D341Med (cell line): ENCODE results near the gene CARS1.
A peak's percentile ranks its signal among the peaks of the same experiment; 100 is the strongest.
"Not testable (repeated sequence)": the region's sequence is repeated elsewhere in the genome, so short reads cannot be mapped to it uniquely, and the experiment has no call there.

Source experiments
- DNase-seq: peaks from one replicate; pipeline ENCODE4 v3.0.0; 2012; ENCODE audit warnings: low spot score

CARS1 gene

GRCh38 chr11:3089236-3090061 lies 32.2 kb upstream of the CARS1 start:
- no peak for DNase-seq

DNA sequence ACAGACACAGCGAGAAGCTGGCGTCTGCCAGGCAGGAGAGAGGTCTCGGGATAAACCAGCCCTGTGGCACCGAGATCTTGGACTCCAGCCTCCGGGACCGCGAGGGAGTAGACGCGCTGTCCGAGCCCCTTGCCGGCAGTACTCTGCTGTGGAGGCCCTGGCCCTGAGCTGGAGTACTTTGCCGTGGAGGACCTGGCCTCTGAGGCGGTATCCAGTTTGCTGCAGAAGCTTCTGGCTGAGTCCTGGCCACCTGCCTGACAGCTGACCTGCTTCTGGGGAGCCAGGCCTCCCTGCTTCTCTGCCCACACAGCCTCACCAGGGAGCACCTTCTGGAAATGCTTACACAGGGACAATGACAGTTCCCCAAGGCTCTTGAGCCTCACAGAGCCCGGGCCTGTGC lies 31.6 kb upstream of the CARS1 start:
- no peak for DNase-seq

DNA sequence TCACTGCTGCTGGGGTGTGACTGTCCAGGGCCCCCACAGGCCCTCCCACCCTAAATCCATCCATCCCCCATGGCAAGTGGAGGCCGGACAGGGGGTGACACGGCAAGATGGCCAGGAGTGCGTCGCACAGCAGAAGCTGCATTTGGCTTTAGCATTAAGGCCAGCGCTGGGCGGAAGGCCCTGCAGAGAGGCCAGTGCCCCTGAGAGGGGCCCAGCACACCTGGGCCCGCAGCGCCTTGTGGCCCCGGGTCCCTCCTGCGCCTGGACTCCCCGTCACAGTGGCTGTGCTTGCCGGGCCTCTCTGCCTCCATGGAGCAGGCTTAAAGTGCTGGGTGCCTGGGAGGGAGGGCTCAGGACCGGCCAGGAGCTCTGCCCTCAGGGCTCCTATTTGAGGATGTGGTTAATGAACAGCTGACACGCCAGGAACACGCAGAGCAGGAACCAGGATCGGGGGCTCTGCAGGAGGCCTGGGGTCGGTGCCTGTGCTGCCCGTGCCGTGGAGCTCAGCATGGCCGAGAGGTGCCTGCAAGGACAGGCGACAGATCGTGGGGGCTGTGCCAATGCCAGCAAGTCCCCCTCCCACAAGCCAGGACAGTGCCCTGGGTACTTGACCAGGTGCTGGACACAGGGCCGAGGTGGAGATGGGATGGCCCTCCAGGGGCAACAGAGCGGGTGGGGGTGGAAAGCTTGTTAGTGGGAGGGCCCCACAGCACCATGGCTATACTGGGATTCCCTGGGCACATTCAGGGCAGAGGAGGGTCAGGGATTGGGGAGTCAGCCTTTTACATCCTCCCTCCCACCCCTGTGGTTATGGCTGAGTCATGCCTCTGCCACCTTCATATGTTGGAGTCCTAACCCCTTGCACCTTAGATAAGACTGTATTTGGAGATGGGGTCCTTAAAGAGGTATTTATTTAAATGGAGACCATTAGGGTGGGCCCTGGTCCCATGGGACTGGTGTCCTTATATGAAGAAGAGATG lies 30.9 kb upstream of the CARS1 start:
- no peak for DNase-seq

- no peak for DNase-seq
Measured at GRCh38 chr11:3087373-3087772, 30.1 kb upstream of the CARS1 start.

- no peak for DNase-seq
Measured at GRCh38 chr11:3086671-3087150, 29.5 kb upstream of the CARS1 start.

DNA sequence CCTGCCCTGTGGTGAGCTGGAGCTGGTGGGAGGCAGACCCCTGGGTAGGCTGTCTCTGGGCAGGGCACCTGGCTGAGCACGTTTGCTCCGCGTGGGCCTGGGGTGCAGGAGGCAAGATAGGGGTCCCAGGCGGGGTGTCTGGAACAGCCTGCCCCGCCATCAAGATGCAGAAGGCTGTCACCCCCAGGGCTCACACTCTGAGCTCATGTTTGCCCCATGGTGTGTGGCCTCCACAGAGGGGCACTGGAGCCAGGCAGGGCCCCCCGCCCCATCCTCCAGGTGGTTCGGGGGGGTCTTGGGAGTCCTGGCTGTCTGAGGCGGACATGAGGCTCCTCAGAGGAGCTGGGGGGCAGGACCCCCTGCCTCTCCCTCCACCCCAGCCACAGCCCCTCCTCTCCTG lies 28.9 kb upstream of the CARS1 start:
- no peak for DNase-seq

GRCh38 chr11:3085052-3085451 lies 27.8 kb upstream of the CARS1 start:
- DNase-seq = peak; percentile 14

- DNase-seq = no peak
Measured at GRCh38 chr11:3083321-3083720, 26.1 kb upstream of the CARS1 start.

DNA sequence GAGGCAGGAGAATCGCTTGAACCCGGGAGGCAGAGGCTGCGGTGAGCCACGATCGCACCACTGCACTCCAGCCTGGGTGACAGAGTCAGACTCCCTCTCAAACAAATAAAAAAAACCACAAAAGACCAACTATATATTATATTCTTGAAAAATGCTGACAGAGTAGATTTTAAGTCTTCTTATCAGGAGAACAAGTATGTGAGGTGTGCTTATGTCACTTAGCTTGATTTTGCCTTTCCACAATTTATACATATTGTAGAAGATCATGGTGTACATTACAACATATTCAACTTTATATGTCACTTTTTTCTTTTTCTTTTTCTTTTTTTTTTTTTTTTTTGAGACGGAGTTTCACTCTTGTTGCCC lies 24.1 kb upstream of the CARS1 start:
- DNase-seq = no peak

- no peak for DNase-seq
Measured at GRCh38 chr11:3080733-3081385, 23.6 kb upstream of the CARS1 start.

- DNase-seq = no peak
Measured at GRCh38 chr11:3080104-3080503, 22.9 kb upstream of the CARS1 start.

DNA sequence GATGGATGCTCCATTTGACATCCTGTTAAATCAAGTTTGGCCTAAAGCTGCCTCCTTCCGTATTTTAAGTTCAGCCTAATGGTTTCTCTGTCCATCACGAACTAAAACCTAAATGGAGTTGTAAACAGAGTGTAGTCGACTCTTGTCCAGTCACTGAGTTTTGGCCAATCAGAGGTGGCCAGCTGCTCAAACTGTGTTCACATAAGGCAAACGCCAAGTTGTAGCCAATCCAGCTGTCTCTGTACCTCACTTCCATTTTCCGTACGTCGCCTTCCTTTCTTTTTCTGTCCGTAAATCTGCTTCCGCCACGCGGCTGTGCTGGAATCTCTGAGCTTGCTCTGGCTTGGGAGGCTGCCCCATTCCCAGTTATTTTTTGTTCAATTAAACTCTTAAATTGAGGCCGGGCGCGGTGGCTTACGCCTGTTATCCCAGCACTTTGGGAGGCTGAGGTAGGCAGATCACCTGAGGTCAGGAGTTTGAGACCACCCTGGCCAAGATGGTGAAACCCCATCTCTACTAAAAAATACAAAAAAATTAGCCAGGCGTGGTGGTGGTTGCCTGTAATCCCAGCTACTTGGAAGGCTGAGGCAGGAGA lies 20.7 kb upstream of the CARS1 start:
- no peak for DNase-seq

DNA sequence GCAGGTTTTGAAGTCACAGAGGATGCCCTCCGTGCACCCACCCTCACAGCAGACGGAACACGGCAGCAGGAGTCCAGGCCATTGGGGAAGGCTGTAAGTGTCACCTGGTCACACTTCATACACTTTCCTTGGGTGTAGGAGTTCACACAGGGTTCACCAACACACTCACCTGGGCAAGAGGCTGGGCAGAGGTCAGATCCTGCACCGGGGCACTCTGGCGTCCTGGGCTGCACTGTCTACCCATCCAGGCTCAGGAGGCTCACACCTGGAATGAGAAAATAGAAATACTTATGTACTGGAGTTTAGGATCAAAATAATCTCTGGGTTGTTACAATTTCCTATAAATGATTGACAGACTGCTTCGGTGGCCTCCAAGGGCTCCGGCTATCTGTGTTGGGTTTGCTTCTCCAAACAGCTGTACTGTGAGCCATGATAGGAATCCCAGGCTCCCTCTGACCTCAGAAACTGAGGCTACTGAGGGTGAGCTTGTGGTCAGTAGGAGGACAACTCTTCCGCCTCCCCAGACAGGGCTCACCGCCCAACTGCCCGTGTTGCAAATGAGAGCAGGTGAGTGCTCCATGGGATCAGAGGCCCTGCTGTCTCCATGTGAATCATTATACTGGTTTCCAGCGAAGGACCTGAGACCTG lies 20.1 kb upstream of the CARS1 start:
- DNase-seq = no peak

DNA sequence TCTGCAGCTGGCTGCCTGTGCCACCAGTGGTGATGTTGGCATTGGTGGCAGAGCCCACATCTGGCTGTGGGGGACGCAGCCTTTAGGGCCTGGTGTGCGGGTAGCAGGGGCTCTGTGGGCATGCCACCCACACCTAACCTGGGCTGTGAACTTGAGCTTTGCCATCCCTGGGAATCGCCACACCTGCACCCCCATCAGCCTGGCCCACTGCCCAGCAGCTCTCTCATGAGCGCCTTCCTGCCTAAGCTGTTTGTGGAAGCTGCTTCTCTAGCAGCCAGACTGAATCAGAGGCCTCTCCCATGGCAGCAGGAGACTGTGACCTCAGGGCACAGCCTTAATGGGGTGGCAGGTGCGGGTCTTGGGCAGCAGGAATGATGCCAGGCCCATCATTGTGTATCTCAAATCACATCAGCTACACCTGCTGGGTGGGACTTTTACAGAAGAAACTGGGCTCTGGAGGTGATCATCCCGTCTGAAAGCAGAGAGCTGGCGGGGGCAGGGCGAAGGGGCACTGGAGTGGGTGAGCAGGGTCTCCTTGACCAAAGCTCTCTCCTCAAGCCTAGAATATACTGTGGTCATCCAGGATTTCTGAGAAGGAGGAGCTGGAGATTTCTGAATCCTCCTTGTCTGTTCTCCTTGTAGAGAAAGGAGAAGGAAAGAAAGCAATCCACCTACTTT lies 17.8 kb upstream of the CARS1 start:
- no peak for DNase-seq

DNA sequence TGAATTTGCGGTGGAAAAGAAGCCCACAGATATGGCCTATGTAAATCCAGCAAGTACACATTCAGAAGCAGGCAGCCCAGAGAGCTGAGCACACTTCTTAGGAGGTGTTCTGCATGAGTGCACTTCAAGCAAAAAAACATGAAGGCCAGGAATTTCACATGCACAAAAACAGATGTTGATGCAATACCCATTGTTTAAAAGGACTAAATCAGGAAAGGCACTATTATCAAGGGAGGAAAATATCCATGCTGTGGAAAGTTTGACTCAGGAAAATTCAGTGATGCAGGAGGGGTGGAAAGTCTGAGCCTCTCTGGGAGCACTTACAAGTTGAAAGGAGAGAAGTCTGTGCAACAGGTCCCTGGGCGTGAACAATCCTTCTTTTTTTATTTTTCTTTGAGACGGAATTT lies 15.8 kb upstream of the CARS1 start:
- no peak for DNase-seq

DNA sequence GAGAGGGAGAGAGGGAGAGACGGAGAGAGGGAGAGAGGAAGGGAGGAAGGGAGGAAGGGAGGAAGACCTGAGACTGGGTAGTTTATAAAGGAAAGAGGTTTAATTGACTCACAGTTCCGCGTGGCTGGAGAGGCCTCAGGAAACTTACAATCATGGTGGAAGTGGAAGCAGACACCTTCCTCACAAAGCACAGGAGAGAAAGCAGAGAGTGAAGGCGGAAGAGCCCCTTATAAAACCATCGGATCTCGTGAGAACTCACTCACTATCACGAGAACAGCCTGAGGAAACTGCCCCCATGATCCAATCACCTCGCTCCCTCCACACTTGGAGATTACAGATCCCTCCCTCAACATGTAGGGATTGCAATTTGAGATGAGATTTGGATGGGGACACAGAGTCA lies 12.2 kb upstream of the CARS1 start:
- no peak for DNase-seq

- DNase-seq = not testable (repeated sequence)
Measured at GRCh38 chr11:3066308-3066707, 9.1 kb upstream of the CARS1 start.

- DNase-seq = not testable (repeated sequence)
Measured at GRCh38 chr11:3064709-3065108, 7.5 kb upstream of the CARS1 start.

GRCh38 chr11:3063876-3064275 lies 6.7 kb upstream of the CARS1 start:
- not testable (repeated sequence) for DNase-seq

GRCh38 chr11:3063432-3063831 lies 6.2 kb upstream of the CARS1 start:
- DNase-seq = not testable (repeated sequence)
